GM21737 (cell line): ENCODE results near the gene PBX1.

ENCODE experiments used
- ATAC-seq: cut with Tn5 transposase; IDR thresholded peaks from one replicate; pipeline ENCODE4 v1.9.1; 2021; ENCODE audit warnings: mild to moderate bottlenecking, moderate library complexity; ENCODE audit not compliant: unreplicated experiment

PBX1 gene

DNA sequence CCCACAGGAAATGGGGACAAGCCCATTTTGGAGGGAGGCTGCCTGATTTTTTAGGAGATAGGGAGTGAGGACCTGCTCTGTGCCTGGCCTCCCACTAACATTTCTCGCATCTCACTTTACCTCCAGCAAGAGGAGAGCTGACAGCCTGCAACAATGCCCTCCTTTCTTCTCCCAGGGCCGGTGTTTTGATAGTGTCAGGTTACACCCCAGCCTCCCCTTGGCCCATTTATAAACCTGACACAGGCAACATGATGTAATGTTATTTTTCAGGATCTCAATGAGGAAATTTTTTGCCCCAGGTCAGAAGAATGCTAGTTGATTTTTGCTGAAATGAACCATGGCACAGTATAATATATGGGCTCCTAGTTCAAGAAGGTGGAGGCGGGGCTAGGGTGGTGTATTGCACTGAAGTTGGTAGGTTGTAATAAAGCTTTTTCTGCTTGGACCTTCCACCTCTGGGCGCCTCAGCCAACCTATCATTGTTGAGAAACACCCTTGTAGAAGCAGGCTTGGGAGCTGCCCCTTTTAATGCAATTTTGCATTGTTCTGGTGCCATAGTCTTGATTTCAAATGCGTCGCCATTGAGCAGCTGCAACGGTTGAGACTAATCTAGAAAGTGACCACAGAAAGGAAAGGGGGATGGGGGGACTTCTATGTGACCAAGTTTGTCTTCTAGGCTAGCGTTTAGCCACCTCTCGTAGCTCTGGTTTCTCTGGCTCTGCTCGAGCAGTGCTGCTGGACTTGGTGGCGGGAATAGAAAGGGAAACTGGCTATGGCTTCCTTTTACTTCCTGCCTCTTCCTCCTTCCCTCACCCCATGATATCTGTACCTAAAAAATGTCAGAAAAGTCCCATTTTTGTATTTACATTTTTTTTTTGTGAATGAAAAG lies 53.0 kb downstream of the PBX1 start:
- no peak for ATAC-seq

DNA sequence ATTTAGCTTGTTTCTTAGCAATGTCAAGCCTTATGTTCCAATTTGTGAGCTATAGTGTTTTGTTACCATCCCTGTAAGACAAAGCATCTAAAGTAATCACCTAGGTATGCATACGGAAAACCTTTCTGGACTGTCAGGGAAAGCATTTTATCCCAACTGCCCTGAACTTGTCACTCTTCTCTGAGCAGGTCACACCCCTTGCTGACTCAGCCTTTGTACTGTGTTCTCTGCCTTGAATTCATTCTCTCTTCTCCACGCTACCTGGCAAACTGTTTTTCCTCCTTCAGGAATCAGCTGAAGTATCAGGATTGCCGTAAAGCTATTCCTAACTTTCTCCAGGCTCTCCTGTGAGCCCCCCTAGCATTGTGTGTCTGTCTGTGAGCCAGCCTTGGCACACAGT lies 54.2 kb downstream of the PBX1 start:
- no peak for ATAC-seq

DNA sequence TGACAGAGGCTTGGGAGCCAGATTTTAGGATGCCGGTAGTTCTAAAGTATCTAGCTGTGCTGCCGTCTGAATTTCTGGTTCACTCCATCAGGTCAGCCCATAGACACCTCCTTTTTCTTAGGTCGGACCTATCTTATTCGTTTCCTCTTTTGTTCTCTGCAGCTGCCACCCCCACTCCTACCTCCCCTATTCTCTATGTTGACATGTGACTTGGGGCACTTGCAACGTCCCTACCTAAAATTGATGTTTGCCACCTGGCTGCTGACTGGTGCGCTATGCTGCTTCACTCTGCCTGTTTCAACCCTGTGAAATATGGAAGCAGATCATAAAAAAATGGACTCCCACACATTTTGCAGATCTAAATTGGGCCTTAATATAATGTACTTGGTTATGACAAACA lies 55.3 kb downstream of the PBX1 start:
- no peak for ATAC-seq

- no peak for ATAC-seq
Measured at GRCh38 chr1:164617377-164618201, 58.6 kb downstream of the PBX1 start.

DNA sequence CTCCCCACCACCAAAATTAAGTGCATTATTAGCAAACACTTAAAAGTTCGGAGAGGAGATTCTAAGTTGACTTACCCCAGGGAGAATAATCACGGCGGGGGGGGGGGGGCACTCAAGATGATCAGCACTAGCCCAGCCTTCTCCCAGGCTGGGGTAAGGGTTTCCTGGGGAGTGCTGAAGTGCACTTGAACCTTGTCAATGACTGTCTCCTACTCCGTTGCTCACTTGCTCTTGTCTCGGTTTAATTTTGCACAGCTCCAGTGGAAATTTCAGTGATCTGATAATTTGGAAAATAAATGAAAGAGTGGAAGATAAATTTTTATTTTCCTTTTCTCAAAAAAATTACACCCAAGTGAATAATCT lies 59.2 kb downstream of the PBX1 start:
- ATAC-seq, result no peak

DNA sequence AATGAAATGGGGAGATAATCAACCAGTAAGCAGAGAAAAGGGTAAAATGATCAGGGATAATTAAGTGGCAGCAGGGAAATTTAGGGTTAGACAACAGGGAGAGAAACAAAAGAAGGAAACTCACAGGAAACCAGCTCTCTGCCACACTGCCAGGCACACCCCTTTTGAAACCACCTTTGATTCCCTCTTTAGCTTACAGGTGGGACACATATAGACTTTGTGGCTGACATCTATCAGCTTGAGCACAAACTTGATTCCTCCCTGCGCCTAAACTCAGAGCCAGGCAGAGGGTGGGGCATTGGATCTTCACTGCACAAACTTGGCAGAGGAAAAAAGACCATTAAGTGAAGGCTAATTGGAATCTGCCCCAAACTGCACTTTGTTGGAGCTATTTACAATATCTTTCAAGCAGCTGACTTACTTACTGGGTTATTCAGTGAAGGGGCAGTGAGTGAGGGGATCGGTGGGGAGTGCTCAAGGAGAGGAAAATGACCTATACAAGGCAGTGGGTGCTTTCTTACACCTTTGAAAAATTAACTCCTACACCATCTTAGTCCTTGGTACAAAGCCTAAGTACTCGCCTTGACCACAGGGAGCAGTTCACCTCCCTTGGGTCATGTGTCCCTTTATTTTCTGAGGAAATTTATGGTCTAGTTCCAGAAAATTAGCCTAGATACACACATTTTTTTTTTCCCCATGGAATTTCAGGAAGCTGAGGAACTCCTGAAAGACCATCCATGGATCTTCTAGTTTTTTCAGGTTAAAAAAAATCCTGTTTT lies 60.2 kb downstream of the PBX1 start:
- ATAC-seq, result no peak

DNA sequence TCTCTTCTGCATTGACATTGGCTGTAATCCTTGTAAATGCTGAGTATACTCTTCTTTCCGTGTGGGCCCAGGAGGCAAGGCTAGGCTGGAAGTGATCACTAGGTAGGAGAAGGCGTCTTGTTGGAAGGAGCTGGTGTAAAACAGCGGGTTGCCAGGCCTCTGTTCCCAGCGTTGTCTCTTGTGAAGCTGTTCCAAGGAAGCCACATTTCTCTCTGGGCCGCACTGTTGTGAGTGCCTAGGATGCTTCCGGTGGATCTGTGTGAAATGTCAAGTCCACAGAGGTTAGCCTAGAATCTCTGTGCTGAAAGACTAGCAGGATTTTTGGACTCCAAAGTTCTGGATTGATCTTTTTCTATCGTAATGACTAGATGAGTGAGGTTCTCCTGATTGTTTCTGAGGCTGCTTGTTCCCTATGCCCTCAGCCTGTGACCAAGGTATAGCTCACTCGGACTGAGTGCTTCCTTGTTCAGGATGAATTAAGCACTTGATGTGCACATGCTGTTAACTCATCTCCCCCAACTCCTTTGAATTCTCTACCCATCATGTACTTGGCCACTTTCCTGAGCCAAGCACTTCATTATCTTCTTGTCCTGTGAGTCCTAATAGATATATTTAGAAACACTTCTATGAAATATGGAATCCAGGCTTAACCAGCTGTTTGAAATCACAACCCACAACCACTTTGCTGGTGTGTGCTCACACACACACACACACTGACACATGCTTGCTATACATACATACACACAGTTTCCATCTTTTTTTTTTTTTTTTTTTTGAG lies 63.3 kb downstream of the PBX1 start:
- no peak for ATAC-seq

DNA sequence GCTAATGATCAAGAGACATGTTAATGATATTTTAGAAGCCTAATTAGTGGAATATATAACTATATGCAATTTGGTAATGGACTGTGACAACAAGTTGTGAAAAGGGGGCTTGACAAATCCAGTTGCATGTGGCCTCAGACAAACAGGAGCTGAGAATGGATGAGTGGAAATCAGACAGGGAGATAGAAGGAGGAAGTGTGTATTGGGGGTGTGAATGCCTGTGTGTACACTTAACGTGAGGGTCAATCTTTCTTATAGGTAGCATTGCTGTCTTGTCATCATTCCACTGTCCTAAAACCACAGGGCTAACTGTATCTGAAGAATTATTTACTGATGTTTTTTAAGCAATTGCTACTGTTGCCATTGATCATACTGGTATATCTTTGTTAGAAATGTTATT lies 64.8 kb downstream of the PBX1 start:
- no peak for ATAC-seq

DNA sequence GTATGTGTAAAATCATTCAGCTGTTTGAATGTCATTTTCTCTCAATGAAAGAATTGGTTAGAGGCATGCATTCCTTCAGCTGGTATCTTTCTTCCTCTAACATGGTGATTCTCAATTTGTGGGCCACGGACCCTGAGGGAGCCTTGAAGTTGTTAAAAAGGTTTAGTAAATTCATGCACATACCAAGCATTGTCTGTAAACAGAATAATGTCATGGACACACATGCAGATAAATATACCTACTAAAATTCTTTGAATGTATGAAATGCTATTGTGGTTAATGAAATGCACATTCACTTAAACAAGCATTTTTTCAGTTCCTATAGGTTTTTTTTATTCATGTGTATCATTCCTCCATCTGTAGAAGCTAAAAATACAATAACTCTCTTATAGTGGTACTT lies 65.4 kb downstream of the PBX1 start:
- no peak for ATAC-seq

GRCh38 chr1:164625004-164625617 lies 66.1 kb downstream of the PBX1 start:
- no peak for ATAC-seq

DNA sequence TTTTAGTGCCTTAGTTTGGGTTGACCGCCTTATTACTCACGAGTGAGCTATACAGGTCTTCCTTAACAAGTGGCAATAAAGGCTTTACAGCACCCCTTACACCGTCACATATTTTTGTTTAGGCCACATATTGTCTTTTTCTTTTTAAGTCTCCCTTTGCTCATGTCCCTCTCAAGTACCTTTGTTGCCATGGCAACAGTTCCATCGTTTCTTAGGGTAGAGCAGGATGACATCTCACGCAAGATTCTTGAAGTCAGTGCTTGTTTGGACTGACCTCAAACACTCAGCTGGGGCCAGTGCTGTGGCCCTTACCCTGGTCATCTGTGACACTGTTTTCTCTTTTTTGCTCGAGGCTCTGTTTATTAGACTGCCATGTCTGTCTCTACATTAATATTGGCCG lies 69.8 kb downstream of the PBX1 start:
- no peak for ATAC-seq

DNA sequence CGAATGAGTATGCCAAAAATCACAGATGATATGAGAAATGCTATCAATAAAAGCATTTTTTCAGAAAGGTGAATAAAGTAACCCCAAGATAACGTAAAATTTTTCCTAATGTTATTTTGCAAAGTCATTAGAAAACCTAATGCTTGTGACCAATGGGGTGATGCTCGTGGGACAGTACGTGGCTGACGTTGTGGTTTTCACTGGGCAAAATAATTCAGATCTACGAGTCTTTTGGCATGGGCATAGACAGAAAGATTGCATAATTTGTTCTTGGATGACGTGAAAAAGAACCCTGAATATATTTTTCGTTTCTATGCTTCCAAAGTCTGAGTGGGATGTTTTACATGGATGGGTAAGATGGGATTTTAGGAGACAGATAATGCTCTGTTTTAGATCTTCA lies 71.0 kb downstream of the PBX1 start:
- no peak for ATAC-seq

DNA sequence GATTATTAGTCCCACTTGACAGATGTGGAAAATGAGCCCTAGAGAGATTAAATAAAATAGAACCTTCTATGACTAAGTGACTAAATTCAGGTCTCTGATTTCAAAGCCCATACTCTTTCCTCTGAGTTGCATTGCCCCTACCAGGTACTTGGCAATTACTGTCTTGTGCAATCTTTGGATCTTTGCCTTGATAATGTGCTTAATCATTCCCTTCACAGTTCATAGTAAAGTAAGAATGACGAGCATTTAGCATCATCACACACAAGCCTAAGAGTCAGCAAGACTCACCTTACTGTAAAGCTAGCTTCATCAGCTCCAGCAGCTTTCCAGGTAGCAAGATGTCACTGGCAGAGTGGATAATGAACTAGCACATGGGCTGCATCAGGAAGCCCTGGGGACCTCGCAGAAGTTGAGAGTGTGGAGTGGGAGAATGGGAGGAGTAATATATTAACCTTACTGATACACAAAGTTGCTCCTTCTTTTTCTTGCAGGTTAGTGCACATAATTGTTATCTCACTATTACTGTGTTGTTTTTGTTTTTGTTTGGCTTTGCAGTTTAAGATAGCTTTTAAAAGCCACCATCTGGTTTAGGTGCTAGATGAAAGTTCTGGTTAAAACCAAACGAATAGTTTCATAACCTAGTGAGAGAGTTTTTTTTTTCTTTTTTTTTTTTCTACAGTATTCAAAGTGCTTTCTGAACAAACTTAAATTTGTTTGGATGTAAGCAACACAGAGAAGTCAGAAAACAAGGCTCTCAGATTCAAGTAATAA lies 71.8 kb downstream of the PBX1 start:
- no peak for ATAC-seq

- ATAC-seq, result no peak
Measured at GRCh38 chr1:164631751-164632150, 72.8 kb downstream of the PBX1 start.

- no peak for ATAC-seq
Measured at GRCh38 chr1:164633997-164634396, 75.0 kb downstream of the PBX1 start.

DNA sequence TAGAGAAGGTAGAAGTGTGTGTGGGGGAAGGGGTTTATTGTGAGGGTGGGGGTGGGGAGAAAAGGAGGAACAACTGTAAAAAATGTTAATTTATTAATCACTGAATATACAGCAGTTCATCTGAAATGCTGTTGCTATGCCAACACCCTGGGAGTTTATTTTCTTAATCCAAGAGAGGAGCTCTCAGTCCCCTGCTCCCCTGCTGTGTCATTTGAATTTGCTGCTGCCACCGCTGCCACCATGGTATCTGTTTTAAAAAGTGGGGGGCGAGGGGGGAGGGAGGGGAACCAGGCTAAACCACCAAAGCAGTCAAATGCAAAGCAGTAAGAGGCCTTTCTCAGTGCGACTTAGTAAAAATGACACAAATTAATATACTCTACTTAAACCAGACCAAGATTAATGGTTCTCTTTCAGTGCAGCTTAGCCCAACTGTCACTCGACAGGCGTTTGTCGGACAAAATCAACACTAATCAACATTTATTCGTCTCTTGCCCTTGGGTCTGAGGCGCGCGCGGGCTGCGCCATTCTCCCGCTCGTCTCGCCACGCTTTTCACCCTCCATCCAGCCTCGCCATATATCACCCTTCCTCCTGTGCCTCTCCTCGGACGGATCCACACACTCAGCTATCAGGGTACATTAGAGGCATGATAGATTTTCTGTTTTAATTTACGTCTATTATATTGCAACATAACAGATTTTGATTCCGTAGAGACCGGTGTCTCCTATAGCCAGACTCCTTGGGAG lies 76.2 kb downstream of the PBX1 start:
- no peak for ATAC-seq

- ATAC-seq, result no peak
Measured at GRCh38 chr1:164635803-164636731, 77.1 kb downstream of the PBX1 start.

DNA sequence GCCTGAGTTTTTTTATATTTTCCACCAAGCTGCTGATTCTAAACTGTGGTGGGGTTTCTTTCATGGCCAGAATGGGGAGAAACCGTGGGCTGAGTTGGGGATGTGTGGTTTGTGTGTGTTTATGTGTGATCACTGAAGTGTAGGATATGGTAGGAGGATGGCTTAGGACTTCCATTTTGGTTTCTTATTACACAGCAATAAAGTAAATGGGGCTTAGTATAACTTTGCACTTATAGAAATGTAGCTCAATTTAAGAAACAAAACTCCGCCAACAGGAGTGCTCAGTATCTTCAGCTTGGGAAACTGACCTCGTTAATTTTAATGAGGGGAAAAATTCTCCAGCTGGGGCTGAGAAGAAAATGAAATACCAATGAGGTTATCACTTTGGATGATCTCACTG lies 77.8 kb downstream of the PBX1 start:
- ATAC-seq, result no peak
